K562 (cell line): ENCODE data around the gene BCL10. TPM values are rescaled to one million over a fixed set of nuclear protein-coding genes. Genes with fewer than 3 reads are reported as not detected.

Source experiments
- ATAC-seq: fragments of 200-7000 bp; cut with Tn5 transposase; 3 replicates; pipeline ENCODE4 v1.9.1; 2020; ENCODE audit warnings: moderate library complexity
- BruUV-seq: library from RNA; stranded (reverse); fragments of 400-500 nt; replicated peaks from 2 replicates; lab custom pipeline; 2021; lab: Mats Ljungman, UMichigan
- CTCF ChIA-PET: fragments of 300-600 bp; formaldehyde crosslinking; extraction: SDS; loops from one replicate; lab custom pipeline; 2021; ENCODE audit warnings: low intra/inter-chr PET ratio; lab: Yijun Ruan, JAX
- POLR2A ChIA-PET: fragments of 300-600, 350-650 bp; sonication (Branson Sonifier 250); formaldehyde crosslinking; extraction: SDS; loops from one replicate; lab custom pipeline; 2021; ENCODE audit warnings: antibody characterized with exemption, inconsistent platforms; lab: Yijun Ruan, JAX
- DNase-seq, 4 experiments: peaks; one replicate each; pipeline versions ENCODE4 v3.0.0 to v3.0.0-alpha.2; 2011 to 2018; ENCODE audit warnings: low spot score in 3 of 4, mixed read lengths in 3 of 4; ENCODE audit errors: extremely low read depth in 1 of 4
- FAIRE-seq: peaks from 2 replicates; lab custom pipeline; 2011; peaks lifted over from hg19 to GRCh38; lab: Jason Lieb, UNC
- H2AFZ ChIP-seq: 2 replicates; pipeline ENCODE4 v1.6.0; 2011; ENCODE audit warnings: low read depth, low read length, control low read depth, inconsistent platforms
- H3K27ac ChIP-seq: fragments of 200-600 bp; 3 replicates; pipeline ENCODE4 v1.8.0; 2011; ENCODE audit warnings: low read depth, mild to moderate bottlenecking, control low read depth, inconsistent platforms, low read length, moderate library complexity, mixed read lengths; ENCODE audit errors: extremely low read depth
- H3K27me3 ChIP-seq, 2 experiments: fragments of 300-600 bp in 1 of 2; 2 replicates in 1 of 2; 3 replicates in 1 of 2; pipeline versions ENCODE4 v1.6.0 to v1.8.0; 2011; ENCODE audit warnings: inconsistent platforms in 2 of 2, low read length in 2 of 2, mild to moderate bottlenecking in 1 of 2, mixed read lengths in 1 of 2, moderate library complexity in 1 of 2; ENCODE audit not compliant: control insufficient read depth in 2 of 2, insufficient read depth in 2 of 2
- H3K36me3 ChIP-seq: fragments of 300-600 bp; 3 replicates; pipeline ENCODE4 v1.8.0; 2011; ENCODE audit warnings: mild to moderate bottlenecking, low read length, inconsistent platforms; ENCODE audit not compliant: control insufficient read depth, insufficient read depth
- H3K4me1 ChIP-seq, 2 experiments: fragments of 200-600 bp in 1 of 2; replicated peaks in 1 of 2; 2 replicates in 1 of 2; 3 replicates in 1 of 2; pipeline versions ENCODE4 v1.5.1 to v1.8.0; 2011; ENCODE audit warnings: inconsistent platforms in 2 of 2, low read length in 2 of 2, mild to moderate bottlenecking in 1 of 2, mixed read lengths in 1 of 2, moderate library complexity in 1 of 2; ENCODE audit not compliant: control insufficient read depth in 2 of 2, insufficient read depth in 2 of 2
- H3K4me2 ChIP-seq: 2 replicates; pipeline ENCODE4 v1.6.1; 2011; ENCODE audit warnings: low read length, control low read depth, inconsistent platforms, mixed read lengths; ENCODE audit not compliant: insufficient read depth
- H3K4me3 ChIP-seq: fragments of 200-600 bp; sonication (generic), shearing (Covaris generic); 2 replicates; pipeline ENCODE4 v1.5.1; 2016; ENCODE audit warnings: control low read depth, inconsistent platforms
- H3K79me2 ChIP-seq: fragments of 200-600 bp; 3 replicates; pipeline ENCODE4 v1.8.0; 2011; ENCODE audit warnings: low read length, inconsistent platforms; ENCODE audit not compliant: control insufficient read depth, insufficient read depth
- H3K9ac ChIP-seq, 2 experiments: 2 replicates each; pipeline versions ENCODE4 v1.6.0 to v1.6.1; 2011; ENCODE audit warnings: low read depth in 2 of 2, low read length in 2 of 2, control low read depth in 1 of 2, inconsistent platforms in 1 of 2, mild to moderate bottlenecking in 1 of 2, mixed read lengths in 1 of 2; ENCODE audit not compliant: insufficient read depth in 1 of 2
- H3K9me1 ChIP-seq: one replicate; pipeline ENCODE4 v1.6.0; 2011; ENCODE audit warnings: inconsistent platforms, mild to moderate bottlenecking, low read length, moderate library complexity; ENCODE audit not compliant: control insufficient read depth, insufficient read depth
- H3K9me3 ChIP-seq: replicated peaks from 2 replicates; pipeline ENCODE4 v1.5.1; 2011; ENCODE audit warnings: low read depth, low read length, inconsistent platforms; ENCODE audit not compliant: control insufficient read depth, insufficient read depth
- H4K20me1 ChIP-seq: replicated peaks from 2 replicates; pipeline ENCODE4 v1.6.1; 2011; ENCODE audit warnings: low read length, inconsistent platforms, mixed read lengths; ENCODE audit not compliant: control insufficient read depth, insufficient read depth
- ATF3 ChIP-seq, 2 experiments: fragments of 450-650 bp in 1 of 2; sonication (generic) in 1 of 2; formaldehyde crosslinking in 1 of 2; IDR thresholded peaks in 1 of 2; conservative IDR thresholded peaks in 1 of 2; 2 replicates each; pipeline versions ENCODE4 v1.6.1 to v1.8.1; 2016 to 2023; ENCODE audit warnings: mild to moderate bottlenecking in 2 of 2, moderate library complexity in 2 of 2, inconsistent platforms in 1 of 2, missing genetic modification reagents in 1 of 2
- CEBPG ChIP-seq, 3 experiments: fragments of 200-800 bp in 1 of 3; sonication (Bioruptor generic) in 1 of 3; sonication (generic) in 1 of 3; formaldehyde crosslinking in 1 of 3; IDR thresholded peaks in 2 of 3; conservative IDR thresholded peaks in 1 of 3; 2 replicates each; pipeline versions ENCODE4 v1.6.1 to v1.8.0; 2016 to 2022; ENCODE audit warnings: missing compliant biosample characterization in 2 of 3, missing genetic modification characterization in 2 of 3, mild to moderate bottlenecking in 1 of 3, missing genetic modification reagents in 1 of 3
- DACH1 ChIP-seq: fragments of 450-650 bp; IDR thresholded peaks from 2 replicates; pipeline ENCODE4 v1.6.1; 2018; ENCODE audit not compliant: partially characterized antibody
- DIDO1 ChIP-seq: fragments of 450-650 bp; IDR thresholded peaks from 2 replicates; pipeline ENCODE4 v1.6.1; 2016; ENCODE audit warnings: low read depth, missing biosample characterization, missing genetic modification characterization
- EGR1 ChIP-seq: fragments of 450-650 bp; conservative IDR thresholded peaks from 2 replicates; pipeline ENCODE4 v1.6.1; 2017; ENCODE audit warnings: mild to moderate bottlenecking
- PPARD ChIP-seq: fragments of 250-450 bp; sonication (Bioruptor Pico); IDR thresholded peaks from 2 replicates; pipeline ENCODE4 v1.8.0; 2022; ENCODE audit warnings: inconsistent platforms, mild to moderate bottlenecking, moderate library complexity
- ZNF121 ChIP-seq: sonication (generic); formaldehyde crosslinking; conservative IDR thresholded peaks from 2 replicates; pipeline ENCODE4 v1.8.0; 2022; ENCODE audit warnings: missing genetic modification reagents
- WGBS: fragments of 100-300 bp; shearing (Covaris generic); methylation state at CpG from one replicate; pipeline ENCODE4 v1.1.6; 2016; ENCODE audit warnings: low coverage, mixed read lengths; ENCODE audit not compliant: insufficient coverage; ENCODE audit errors: missing lambda C conversion rate; 5-methylcytosine and 5-hydroxymethylcytosine counted together
- in situ Hi-C: fragments of 300-500 bp; cut with MboI; formaldehyde crosslinking; loops from 4 replicates; pipeline ENCODE4 v1.15.0; 2018; ENCODE audit warnings: inconsistent platforms, mixed read lengths
- intact Hi-C: fragments of 100-400 bp; cut with micrococcal nuclease; formaldehyde crosslinking; loops from 2 replicates; pipeline ENCODE4 v1.14.2; 2022
- polyA plus RNA-seq, 8 experiments: library from polyadenylated mRNA; depleted of rRNA in 4 of 8; stranded (reverse) in 5 of 8; unstranded in 3 of 8; fragments of >200 nt; fragmentation: Nextera tagmentation in 2 of 8; fragmentation: Illumina TruSeq in 1 of 8; extraction: Ambion mirVana in 2 of 8; extraction: Trizol in 1 of 8; gene quantifications; 2 replicates each; pipeline versions ENCODE4 v1.2.1 to v1.2.3, GENCODE V29; 2011 to 2014; ENCODE audit warnings: inconsistent platforms in 1 of 8, missing spikeins in 1 of 8
- total RNA-seq, 7 experiments: library from RNA; depleted of rRNA in 6 of 7; stranded (reverse); fragments of >200 nt in 6 of 7; fragmentation: Illumina TruSeq in 2 of 7; extraction: Trizol in 2 of 7; gene quantifications; 2 replicates each; pipeline versions ENCODE4 v1.2.1 to v1.2.3, GENCODE V29; 2011 to 2021; ENCODE audit warnings: low replicate concordance in 1 of 7
- TF ChIP-seq, protein P1 (sequence below), 2 experiments: fragments of 450-650 bp in 1 of 2; sonication (generic) in 1 of 2; formaldehyde crosslinking in 1 of 2; IDR thresholded peaks; 2 replicates each; pipeline versions ENCODE4 v1.7.1 to v1.9.0; 2016 to 2022; ENCODE audit warnings: inconsistent platforms in 1 of 2, mild to moderate bottlenecking in 1 of 2, missing genetic modification reagents in 1 of 2

Gene BCL10
- total and polyA plus RNA-seq, 9 of the 15 experiments (the other 6 are each of a cell fraction or from before 2014, with no cell fraction given) = 8.0 to 19.4 (median 12.3) TPM

GRCh38 chr1:85284202-85284601 lies 7.8 kb upstream of the BCL10 start (continued):
- TF ChIP-seq DIDO1 (tag) = no peak

DNA sequence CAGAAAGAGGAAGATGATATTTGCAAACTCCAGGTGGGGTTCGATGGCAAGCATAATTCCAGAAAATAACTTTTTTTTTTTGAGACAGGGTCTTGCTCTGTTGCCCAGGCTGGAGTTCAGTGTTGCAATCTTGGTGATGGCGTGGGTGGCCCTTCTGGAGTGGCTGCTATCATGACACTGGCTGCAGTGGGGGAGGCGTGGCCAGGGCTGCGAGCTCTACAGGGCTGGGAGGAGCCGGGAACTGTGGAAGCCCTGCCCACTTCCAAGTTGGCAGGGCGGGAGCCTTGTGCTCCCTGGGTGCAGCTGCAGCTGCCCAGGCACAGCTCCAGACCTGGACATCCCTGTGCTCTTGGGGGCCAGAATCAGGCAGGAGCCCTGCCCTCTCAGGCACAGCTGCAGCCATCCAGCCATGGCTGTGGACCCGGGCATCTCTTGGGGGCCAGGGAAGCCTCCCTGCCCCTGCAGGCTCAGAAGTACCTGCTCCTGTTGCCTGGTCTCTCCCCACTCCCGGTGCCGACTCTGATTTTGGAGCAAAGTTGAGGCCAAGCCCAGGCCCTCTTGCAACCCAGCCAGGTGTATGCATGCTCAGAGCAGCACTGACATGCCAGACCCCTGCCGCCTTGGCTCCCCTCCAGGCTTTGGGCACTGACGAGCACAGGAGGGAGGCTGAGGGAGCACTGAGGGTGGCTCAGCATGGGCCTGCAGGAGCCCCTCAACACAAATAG lies 7.2 kb upstream of the BCL10 start:
- Histone ChIP-seq H3K9ac (no peak overlapping the region), H3K4me2 (no peak overlapping the region), H4K20me1 (no peaks in the 10 kb centered on the region), H3K9me1 (no peaks in the 10 kb centered on the region), H3K27ac (no peak overlapping the region), H3K4me1 (peaks cover 9 to 15% of the 10 kb centered on the region in 2 experiments; a peak in 4 of 5 replicates), H3K4me3 (no peak overlapping the region), H2AFZ (no peak overlapping the region), H3K36me3 (no peaks in the 10 kb centered on the region), H3K27me3 (peaks cover 0 to 3% of the 10 kb centered on the region in 2 experiments; a peak in 2 of 5 replicates), H3K79me2 (no peaks in the 10 kb centered on the region), H3K9me3 (no peaks in the 10 kb centered on the region)
- in situ Hi-C loops = no loop called here
- CTCF ChIA-PET = no interaction called here
- no TSS peak for BruUV-seq
- intact Hi-C loops = no loop called here
- peak; percentile 64 for ATAC-seq
- 16% methylated on average over 11 of the region's 11 CpGs for WGBS
- POLR2A ChIA-PET = interaction anchor here (2.0 kb wide), 1 partner anchor 10 kb away, joined by 9 read pairs; no protein-coding TSS in a partner anchor
- no peak for FAIRE-seq
- peak; percentile 17 to 44 (median 32) for DNase-seq
- no peak for TF ChIP-seq CEBPG (CRISPR knock-in tag; IDR thresholded peaks at IDR 0.05)
- TF ChIP-seq CEBPG (tag; conservative IDR thresholded peaks at IDR 0.05 in 1 of 2, IDR thresholded peaks at IDR 0.05 in 1 of 2) = peak; percentile 60 to 66; a peak in 3 of 4 replicates
- peak; percentile 78 for TF ChIP-seq EGR1
- TF ChIP-seq ZNF121 (CRISPR knock-in tag) = peak; percentile 68
- no peak for TF ChIP-seq ATF3 (IDR thresholded peaks at IDR 0.05)
- no peak for TF ChIP-seq ATF3 (CRISPR knock-in tag; conservative IDR thresholded peaks at IDR 0.05)
- TF ChIP-seq DACH1 = no peak
- no peak for TF ChIP-seq PPARD (CRISPR knock-in tag)
- TF ChIP-seq, protein P1, sequence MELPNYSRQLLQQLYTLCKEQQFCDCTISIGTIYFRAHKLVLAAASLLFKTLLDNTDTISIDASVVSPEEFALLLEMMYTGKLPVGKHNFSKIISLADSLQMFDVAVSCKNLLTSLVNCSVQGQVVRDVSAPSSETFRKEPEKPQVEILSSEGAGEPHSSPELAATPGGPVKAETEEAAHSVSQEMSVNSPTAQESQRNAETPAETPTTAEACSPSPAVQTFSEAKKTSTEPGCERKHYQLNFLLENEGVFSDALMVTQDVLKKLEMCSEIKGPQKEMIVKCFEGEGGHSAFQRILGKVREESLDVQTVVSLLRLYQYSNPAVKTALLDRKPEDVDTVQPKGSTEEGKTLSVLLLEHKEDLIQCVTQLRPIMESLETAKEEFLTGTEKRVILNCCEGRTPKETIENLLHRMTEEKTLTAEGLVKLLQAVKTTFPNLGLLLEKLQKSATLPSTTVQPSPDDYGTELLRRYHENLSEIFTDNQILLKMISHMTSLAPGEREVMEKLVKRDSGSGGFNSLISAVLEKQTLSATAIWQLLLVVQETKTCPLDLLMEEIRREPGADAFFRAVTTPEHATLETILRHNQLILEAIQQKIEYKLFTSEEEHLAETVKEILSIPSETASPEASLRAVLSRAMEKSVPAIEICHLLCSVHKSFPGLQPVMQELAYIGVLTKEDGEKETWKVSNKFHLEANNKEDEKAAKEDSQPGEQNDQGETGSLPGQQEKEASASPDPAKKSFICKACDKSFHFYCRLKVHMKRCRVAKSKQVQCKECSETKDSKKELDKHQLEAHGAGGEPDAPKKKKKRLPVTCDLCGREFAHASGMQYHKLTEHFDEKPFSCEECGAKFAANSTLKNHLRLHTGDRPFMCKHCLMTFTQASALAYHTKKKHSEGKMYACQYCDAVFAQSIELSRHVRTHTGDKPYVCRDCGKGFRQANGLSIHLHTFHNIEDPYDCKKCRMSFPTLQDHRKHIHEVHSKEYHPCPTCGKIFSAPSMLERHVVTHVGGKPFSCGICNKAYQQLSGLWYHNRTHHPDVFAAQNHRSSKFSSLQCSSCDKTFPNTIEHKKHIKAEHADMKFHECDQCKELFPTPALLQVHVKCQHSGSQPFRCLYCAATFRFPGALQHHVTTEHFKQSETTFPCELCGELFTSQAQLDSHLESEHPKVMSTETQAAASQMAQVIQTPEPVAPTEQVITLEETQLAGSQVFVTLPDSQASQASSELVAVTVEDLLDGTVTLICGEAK (IDR thresholded peaks at IDR 0.05) = no peak
- TF ChIP-seq, protein P1 (CRISPR knock-in tag; IDR thresholded peaks at IDR 0.05) = no peak
